HG03060 (cell line): ENCODE data around the gene MC1R.
"Not testable (repeated sequence)": the region's sequence is repeated elsewhere in the genome, so short reads cannot be mapped to it uniquely, and the experiment has no call there.

ENCODE experiments used
- ATAC-seq: cut with Tn5 transposase; IDR thresholded peaks from one replicate; pipeline ENCODE4 v1.9.1; 2021; ENCODE audit warnings: low read depth, moderate number of reproducible peaks; ENCODE audit not compliant: unreplicated experiment

MC1R gene

GRCh38 chr16:89957216-89957785, 38.6 kb downstream of the MC1R start:
- ATAC-seq = no peak

- ATAC-seq = no peak
These were observed 39.4 kb downstream of the MC1R start for GRCh38 chr16:89958068-89958467.

GRCh38 chr16:89958596-89958995, 39.9 kb downstream of the MC1R start:
- no peak for ATAC-seq

- no peak for ATAC-seq
These were observed 42.3 kb downstream of the MC1R start for GRCh38 chr16:89960966-89961365.

GRCh38 chr16:89961920-89962319, 43.3 kb downstream of the MC1R start:
- ATAC-seq = no peak

GRCh38 chr16:89962754-89963498, 44.3 kb downstream of the MC1R start:
- ATAC-seq = no peak

- no peak for ATAC-seq
These were observed 45.5 kb downstream of the MC1R start for GRCh38 chr16:89964201-89964600.

- ATAC-seq = no peak
These were observed 47.0 kb downstream of the MC1R start for GRCh38 chr16:89965447-89966225.

GRCh38 chr16:89966756-89967155, 48.1 kb downstream of the MC1R start:
- no peak for ATAC-seq

GRCh38 chr16:89967436-89967835, 48.8 kb downstream of the MC1R start:
- ATAC-seq = not testable (repeated sequence)

GRCh38 chr16:89968074-89968473, 49.4 kb downstream of the MC1R start:
- ATAC-seq = not testable (repeated sequence)

- no peak for ATAC-seq
These were observed 51.2 kb downstream of the MC1R start for GRCh38 chr16:89969741-89970410.
